HG02840 (cell line): ENCODE results near the gene SCN11A.
"Not testable (repeated sequence)": the region's sequence is repeated elsewhere in the genome, so short reads cannot be mapped to it uniquely, and the experiment has no call there.

Source experiments
- ATAC-seq: cut with Tn5 transposase; IDR thresholded peaks from one replicate; pipeline ENCODE4 v1.9.1; 2021; ENCODE audit warnings: mild to moderate bottlenecking, moderate library complexity, moderate number of reproducible peaks; ENCODE audit not compliant: unreplicated experiment, low FRiP score

The SCN11A gene

GRCh38 chr3:39067286-39067685 lies 15.5 kb upstream of the SCN11A start:
- ATAC-seq, result no peak

GRCh38 chr3:39065197-39065596 lies 13.5 kb upstream of the SCN11A start:
- ATAC-seq, result peak; percentile 79

- ATAC-seq, result no peak
Observed at GRCh38 chr3:39064646-39065045, 12.9 kb upstream of the SCN11A start.

- no peak for ATAC-seq
Observed at GRCh38 chr3:39063143-39063542, 11.4 kb upstream of the SCN11A start.

GRCh38 chr3:39062180-39062579 lies 10.4 kb upstream of the SCN11A start:
- no peak for ATAC-seq

GRCh38 chr3:39061228-39061627 lies 9.5 kb upstream of the SCN11A start:
- not testable (repeated sequence) for ATAC-seq

GRCh38 chr3:39056151-39056550 lies 4.4 kb upstream of the SCN11A start:
- ATAC-seq, result no peak

GRCh38 chr3:39053696-39054095 lies 2.0 kb upstream of the SCN11A start:
- ATAC-seq, result no peak

- ATAC-seq, result no peak
Observed at GRCh38 chr3:39052583-39052982, 839 bp upstream of the SCN11A start.

- ATAC-seq, result no peak
Observed at GRCh38 chr3:39050029-39050428, 1.7 kb downstream of the SCN11A start.

GRCh38 chr3:39038165-39038564 lies 13.6 kb downstream of the SCN11A start:
- ATAC-seq, result no peak

GRCh38 chr3:39029556-39029955 lies 22.2 kb downstream of the SCN11A start:
- ATAC-seq, result no peak

GRCh38 chr3:39028546-39028945 lies 23.2 kb downstream of the SCN11A start:
- no peak for ATAC-seq

GRCh38 chr3:39025222-39025970 lies 26.3 kb downstream of the SCN11A start:
- no peak for ATAC-seq

GRCh38 chr3:39024497-39024896 lies 27.2 kb downstream of the SCN11A start:
- no peak for ATAC-seq

- no peak for ATAC-seq
Observed at GRCh38 chr3:39022286-39022630, 29.5 kb downstream of the SCN11A start.

- ATAC-seq, result no peak
Observed at GRCh38 chr3:39021465-39022285, 30.1 kb downstream of the SCN11A start.

GRCh38 chr3:39021029-39021428 lies 30.7 kb downstream of the SCN11A start:
- peak; percentile 62 for ATAC-seq

GRCh38 chr3:39019299-39019698 lies 32.4 kb downstream of the SCN11A start:
- ATAC-seq, result no peak

- no peak for ATAC-seq
Observed at GRCh38 chr3:39015418-39015817, 36.3 kb downstream of the SCN11A start.

- ATAC-seq, result no peak
Observed at GRCh38 chr3:39013921-39014509, 37.7 kb downstream of the SCN11A start.
